ENCODE results near the gene COLGALT1. TPM values are rescaled to one million over a fixed set of nuclear protein-coding genes. Genes with fewer than 3 reads are reported as not detected.
"Not testable (repeated sequence)": the region's sequence is repeated elsewhere in the genome, so short reads cannot be mapped to it uniquely, and the experiment has no call there.

The COLGALT1 gene
- total RNA-seq, 1 donor from 2014 or later = 60.7 TPM

DNA sequence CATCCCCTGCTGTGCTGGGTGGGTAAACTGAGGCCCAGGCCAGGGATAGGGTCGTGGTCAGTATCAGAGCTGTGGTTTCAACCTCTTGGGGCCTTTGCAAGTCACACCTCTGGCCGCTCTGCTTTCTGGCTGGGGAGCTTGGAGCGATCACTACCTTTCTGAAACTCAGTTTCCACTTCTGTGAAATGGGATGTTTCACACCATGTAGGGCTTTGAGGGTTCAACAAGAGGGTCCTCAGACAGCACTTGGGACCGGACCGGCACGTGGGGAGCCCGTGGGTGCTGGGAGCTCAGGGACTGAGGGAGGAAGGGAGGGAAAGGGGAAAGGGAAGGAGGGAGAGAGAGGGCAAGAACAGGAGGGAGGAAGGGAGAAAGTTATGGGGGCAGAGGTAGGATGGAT is 22.9 kb upstream of the COLGALT1 start:
- DNase-seq (ENCODE audit: low read depth in 2 of 2) = no peak

DNA sequence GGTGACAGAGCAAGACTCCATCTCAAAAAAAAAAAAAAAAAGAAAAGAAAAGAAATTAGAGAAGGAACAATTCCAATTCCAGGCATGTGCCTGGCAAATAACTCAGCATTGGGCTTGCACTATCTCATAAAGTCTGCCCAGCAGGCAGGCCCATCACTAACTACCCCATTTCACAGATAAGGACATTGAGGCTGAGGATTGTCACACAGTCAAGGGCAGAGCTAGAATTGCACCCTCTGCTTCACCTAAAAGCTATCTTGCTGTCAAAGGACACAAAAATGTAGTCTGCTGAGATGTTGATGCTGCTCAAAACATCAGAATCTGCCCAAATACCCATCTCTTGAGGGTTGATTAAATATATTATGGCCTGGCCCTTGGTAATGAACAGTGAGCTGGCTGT is 20.7 kb upstream of the COLGALT1 start:
- DNase-seq (ENCODE audit: low read depth in 2 of 2) = no peak

DNA sequence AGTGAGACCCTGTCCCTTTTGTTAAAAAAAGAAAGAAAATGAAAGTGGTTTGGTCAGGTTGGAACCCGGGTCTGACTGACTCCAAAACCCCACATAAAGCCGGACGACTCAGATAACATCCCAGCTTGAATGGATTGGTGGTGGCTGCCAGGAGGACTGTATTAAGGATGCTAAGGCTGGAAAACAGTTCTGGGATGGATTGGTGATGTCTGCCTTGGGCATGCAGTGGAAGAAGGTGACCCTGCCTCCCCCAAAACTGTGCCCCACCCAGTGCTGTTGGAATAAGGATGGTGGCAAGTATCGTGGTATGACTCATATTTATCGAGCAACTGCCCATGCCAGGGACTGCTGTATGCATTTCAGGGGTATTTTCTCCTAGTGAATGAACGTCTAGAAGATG is 18.5 kb upstream of the COLGALT1 start:
- DNase-seq (ENCODE audit: low read depth in 2 of 2) = no peak

- DNase-seq (ENCODE audit: low read depth in 2 of 2) = no peak
These were observed 16.7 kb upstream of the COLGALT1 start for GRCh38 chr19:17538684-17539237.

GRCh38 chr19:17539238-17540117 is 16.0 kb upstream of the COLGALT1 start:
- peak; percentile 68 to 93 for DNase-seq (ENCODE audit: low read depth in 2 of 2)

DNA sequence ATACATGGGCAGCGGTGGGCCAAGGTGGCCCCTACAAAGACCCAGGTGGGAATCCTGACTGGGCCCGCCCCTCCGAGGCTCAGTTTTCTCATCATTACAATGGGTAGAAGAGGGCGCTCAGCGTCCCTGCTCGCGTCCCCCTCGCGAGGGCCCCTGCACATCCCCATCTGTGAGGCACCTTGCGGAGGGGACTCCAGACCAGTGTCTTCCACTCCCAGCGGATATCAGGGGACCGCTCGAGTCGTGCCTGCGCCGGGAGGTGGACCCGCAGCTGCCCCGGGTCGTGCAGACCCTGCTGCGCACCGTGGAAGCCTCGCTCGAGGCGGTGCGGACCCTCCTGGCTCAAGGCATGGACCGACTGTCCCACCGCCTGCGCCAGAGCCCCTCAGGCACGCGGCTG is 15.3 kb upstream of the COLGALT1 start:
- DNase-seq (ENCODE audit: low read depth in 2 of 2) = no peak

DNA sequence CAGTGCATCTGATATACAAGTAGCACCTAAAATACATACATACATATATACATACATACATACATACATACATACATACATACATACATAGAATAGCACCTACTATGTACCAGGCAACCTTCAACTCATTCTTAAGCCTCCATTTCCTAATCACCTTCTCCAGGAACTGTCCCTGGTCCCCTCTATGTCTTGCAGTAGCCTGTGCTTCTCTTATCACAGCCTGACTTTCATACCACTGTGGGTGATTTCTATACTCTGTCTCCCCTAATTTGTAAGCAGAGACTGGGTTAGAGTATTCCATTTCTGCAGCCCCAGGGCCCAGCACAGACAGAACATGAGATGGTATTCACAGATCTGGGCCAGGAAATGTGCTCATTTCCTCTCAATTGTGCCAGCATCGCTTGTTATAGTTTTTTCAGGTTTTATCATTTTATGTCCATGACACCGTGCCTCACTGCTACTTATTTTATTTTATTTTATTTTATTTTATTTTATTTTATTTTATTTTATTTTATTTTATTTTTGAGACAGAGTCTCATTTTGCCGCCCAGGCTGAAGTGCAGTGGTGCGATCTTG is 14.2 kb upstream of the COLGALT1 start:
- no peak for DNase-seq (ENCODE audit: low read depth in 2 of 2)

DNA sequence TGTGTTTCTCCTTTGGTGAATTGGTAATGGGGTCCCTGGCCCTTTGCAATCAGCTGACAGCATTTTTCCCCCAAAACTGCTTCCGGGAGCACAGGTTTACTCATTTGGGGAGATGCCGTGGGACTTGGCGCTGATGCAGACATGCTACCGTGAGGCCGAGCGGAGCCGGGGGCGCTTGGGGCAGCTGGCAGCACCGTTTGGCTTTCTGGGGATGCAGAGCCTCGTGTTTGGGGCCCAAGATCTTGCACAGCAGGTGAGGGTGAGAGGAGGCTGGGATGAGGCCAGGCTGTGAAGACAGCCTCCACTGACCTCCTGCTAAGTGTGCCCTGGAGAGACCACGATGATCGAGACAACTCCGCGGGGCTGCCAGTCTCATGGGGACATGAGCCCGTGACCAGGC is 13.4 kb upstream of the COLGALT1 start:
- DNase-seq (ENCODE audit: low read depth in 2 of 2) = no peak

DNA sequence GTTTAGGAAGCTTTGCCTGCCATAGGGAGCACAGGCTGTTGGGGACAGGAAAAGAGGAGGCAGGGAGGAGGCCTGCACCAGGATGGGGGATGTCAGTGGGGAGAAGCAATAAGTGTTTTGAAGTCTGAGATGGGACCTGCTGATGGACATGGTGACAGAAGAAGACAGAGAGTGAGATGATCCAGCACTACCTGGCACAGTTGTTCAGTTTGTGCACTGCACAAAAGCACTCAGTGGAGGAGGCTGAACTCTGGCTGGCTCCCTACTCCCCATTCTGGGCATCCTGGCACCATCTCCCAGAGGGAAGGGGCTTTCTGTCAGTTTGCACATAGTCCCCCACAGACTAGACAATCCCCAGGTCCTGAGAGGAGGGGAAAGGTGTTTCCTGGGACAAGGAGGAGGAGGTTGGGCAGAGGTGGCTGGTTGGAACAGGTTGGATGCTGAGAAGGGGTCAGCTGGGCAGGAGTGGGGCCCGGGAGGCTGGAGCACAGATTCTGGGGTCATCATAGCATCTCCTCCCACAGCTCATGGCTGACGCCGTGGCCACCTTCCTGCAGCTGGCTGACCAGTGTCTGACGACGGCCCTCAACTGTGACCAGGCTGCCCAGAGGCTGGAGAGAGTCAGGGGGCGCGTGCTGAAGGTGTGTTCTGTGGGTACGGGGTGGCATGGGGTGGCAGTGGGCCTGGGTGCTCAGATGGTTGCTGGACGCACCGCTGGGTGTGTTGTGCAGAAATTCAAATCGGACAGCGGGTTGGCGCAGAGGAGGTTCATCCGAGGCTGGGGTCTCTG is 12.5 kb upstream of the COLGALT1 start:
- DNase-seq (ENCODE audit: low read depth in 2 of 2) = no peak

DNA sequence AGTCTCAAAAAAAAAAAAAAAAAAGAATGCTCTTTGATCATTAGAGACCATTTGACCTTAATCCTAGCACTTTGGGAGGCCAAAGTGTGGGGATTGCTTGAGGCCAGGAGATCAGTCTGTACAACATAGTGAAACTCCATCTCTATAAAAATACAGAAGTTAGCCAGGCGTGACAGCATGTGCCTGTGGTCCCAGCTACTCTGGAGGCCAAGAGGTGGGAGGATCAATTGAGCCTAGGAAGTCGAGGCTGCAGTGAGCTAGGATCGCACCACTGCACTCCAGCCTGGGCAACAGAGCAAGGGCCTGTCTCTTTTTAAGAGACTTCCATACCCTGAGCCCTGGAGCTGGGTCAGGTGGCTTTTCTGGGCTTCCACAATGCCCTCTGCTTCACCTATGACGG is 11.5 kb upstream of the COLGALT1 start:
- no peak for DNase-seq (ENCODE audit: low read depth in 2 of 2)

DNA sequence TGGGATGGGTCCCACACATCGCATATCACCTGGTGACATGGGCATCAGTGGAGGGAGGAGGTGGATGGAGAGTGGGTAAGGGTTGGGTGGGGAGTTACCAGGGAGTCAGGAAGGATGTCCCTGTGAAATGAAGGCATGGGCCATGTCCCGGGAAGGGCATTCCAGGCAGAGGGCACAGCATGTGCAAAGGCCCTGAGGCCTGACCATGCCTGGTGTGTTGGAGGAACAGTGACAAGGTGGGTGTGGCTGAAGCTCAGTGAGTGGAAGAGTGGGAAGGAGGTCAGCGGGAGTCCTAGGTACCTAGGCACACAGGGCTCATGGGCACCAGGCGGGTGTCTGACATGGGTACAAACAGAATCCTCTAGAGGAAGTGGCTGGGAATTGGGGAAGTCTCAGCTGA is 11.0 kb upstream of the COLGALT1 start:
- DNase-seq (ENCODE audit: low read depth in 2 of 2) = no peak

- DNase-seq (ENCODE audit: low read depth in 2 of 2) = no peak
These were observed 7.3 kb upstream of the COLGALT1 start for GRCh38 chr19:17548145-17548544.

DNA sequence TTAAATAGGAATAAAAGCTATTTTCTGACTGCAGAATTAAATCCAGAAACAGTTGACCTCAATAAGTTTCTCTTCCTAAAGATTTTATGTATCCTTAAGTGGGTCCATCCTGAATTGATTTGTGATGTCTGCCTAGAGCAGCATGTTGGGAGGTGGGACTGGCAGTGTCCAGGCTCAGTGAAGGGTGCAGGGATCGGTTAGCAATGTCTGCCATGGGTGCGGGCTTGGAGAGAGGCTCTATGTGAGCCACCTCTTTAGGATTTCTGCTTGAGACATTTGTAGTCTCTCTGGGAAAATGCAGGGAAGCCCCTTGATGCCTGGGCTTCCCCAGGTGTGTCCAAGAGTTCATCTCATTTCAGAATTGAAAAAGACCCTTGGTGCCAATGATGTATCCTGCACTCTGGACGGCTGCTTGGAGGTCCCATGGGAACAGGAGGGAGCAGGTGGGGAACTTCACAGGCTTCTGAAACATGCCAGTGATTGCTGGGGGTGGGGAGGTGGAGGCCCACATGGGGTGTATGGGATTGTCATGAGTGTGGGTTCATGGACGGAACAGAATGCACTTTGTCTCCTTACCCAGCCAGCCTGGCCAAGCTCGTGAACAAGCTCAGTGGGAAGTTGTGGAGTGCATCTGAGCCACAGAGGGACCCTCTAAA is 6.2 kb upstream of the COLGALT1 start:
- no peak for DNase-seq (ENCODE audit: low read depth in 2 of 2)

- no peak for DNase-seq (ENCODE audit: low read depth in 2 of 2)
These were observed 5.3 kb upstream of the COLGALT1 start for GRCh38 chr19:17550076-17550667.

- DNase-seq (ENCODE audit: low read depth in 2 of 2) = not testable (repeated sequence)
These were observed 2.7 kb upstream of the COLGALT1 start for GRCh38 chr19:17552735-17553134.

- DNase-seq (ENCODE audit: low read depth in 2 of 2) = peak; percentile 76 to 99
These were observed 2.2 kb upstream of the COLGALT1 start for GRCh38 chr19:17553256-17553655.

DNA sequence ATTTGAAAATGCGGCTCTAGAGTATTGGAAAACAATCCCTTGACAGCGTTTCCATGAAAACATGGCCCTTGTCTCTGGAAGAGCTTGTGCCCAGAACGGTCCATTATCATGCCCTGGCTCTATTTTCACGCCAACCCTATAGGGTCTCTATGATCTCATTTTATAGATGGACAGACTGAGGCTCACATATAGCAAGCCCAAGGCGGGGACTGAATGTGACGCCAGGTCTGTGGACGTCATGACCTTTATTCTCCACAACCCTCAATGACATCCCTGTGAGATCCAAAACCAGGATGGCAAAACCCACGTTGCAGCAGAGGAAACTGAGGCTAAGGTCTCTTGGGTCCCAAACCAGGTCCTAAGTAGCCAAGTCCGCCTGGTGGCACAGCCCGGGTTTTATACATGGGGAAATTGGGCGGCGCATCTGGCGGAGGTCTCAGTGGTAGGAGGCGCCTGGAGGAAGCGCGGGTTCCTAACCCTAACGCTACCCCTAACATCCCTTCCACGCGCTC is 425 bp upstream of the COLGALT1 start:
- DNase-seq (ENCODE audit: low read depth in 2 of 2) = no peak

DNA sequence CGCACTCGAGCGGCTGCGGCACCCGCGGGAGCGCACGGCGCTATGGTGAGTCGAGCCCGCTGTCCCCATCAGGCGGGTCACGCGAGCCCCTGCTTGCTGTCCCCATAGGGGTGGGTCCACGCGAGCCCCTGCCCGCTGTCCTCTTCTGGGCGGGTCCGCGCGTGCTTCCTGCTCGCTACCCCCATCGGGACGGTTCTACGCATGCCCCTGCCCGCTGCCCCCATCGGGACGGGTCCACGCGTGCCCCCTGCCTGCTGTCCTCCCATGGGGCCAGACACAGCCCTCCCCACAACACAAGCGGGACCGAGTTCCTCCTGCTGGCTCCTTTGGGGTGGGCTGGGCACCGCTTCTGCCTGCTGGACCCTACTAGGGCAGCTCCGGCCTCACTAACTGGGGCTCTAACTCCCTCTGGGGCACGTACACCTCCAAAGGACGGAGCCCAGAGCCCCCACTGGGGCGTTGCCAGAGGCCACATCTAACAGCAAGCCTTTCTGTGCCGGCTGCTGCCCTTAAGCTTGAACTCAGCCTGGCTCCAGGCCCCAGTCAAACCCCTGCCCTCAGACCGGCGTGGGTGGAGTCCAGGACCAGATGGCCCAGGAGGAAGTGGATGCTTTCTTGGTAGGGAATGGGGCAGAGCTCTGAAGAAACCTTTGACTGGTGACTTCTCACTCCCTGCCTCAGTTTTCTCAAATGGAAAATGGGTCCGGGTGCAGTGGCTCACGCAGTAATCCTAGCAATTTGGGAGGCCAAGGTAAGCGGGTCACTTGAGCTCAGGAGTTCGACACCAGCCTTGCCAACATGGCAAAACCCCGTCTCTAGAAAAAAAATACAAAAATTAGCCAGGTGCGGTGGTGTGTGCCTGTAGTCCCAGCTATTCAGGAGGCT is 722 bp downstream of the COLGALT1 start:
- peak in 1 of 2 donors; percentile 51 for DNase-seq (ENCODE audit: low read depth in 2 of 2)

DNA sequence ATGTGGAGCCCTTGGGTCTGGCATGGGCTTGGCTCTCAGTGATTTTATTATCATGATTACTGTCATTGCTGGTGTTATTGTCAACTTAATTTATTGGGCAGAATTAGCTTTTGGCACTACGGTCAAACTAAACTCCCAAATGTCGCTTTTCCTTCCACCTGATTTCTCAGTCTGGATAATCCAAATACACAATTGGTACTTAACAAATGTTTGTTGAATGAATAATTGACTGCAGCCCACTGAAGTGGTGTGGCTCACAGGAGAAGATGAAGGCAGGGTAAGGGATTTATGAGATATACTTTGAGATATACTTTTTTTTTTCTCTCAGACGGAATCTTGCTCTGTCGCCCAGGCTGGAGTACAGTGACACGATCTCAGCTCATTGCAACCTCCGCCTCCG is 1.5 kb downstream of the COLGALT1 start:
- DNase-seq (ENCODE audit: low read depth in 2 of 2) = no peak

DNA sequence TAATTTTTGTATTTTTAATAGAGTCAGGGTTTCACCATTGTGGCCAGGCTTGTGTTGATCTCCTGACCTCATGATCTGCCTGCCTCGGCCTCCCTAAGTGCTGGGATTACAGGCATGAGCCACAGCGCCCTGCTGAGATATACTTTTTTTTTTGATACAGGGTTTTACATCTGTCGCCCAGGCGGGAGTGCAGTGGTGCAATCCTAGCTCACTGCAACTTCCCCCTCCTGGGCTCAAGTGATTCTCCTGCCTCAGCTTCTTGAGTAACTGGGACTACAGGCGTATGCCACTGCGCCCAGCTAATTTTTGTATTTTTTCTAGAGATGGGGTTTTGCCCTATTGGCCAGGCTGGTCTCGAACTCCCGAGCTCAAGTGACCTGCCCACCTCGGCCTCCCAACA is 2.0 kb downstream of the COLGALT1 start:
- DNase-seq (ENCODE audit: low read depth in 2 of 2) = no peak

All from dermis microvascular lymphatic vessel endothelial cell (primary cell).